ENCODE data around the gene CDA.

- TF ChIP-seq POLR2A (IDR thresholded peaks at IDR 0.05; ENCODE audit: low read depth, low read length) (no peak), PAX5 (IDR thresholded peaks at IDR 0.05; ENCODE audit: insufficient read depth, low read length, severe bottlenecking) (no peak), POLR2AphosphoS5 (IDR thresholded peaks at IDR 0.05; ENCODE audit: low read depth, low read length) (no peak), TAF1 (IDR thresholded peaks at IDR 0.05; ENCODE audit: low read depth, low read length) (no peak), SPI1 (IDR thresholded peaks at IDR 0.05; ENCODE audit: low read depth, low read length) (no peak)
These were observed 11.3 kb downstream of the CDA start for GRCh38 chr1:20600156-20600555.

All from GM12891 (cell line).